IMR-90 (cell line): ENCODE measurements around the gene WLS.

Experiments
- BHLHE40 ChIP-seq: fragments of 150-350 bp; IDR thresholded peaks from 2 replicates; pipeline ENCODE4 v1.6.1; 2016; ENCODE audit warnings: mild to moderate bottlenecking, low read depth, low read length
- CHD1 ChIP-seq: IDR thresholded peaks from 2 replicates; pipeline ENCODE4 v1.6.1; 2012; ENCODE audit warnings: low read depth, low read length, improper control_type of control experiment
- FOS ChIP-seq: fragments of 150-350 bp; IDR thresholded peaks from 2 replicates; pipeline ENCODE4 v1.6.1; 2016; ENCODE audit warnings: low read depth, low read length
- MXI1 ChIP-seq: IDR thresholded peaks from 2 replicates; pipeline ENCODE4 v1.6.1; 2012; ENCODE audit warnings: low read depth, mild to moderate bottlenecking, low read length, moderate library complexity, borderline replicate concordance
- POLR2A ChIP-seq: IDR thresholded peaks from 2 replicates; pipeline ENCODE4 v1.6.1; 2012; ENCODE audit warnings: mild to moderate bottlenecking, low read depth, low read length
- RAD21 ChIP-seq: IDR thresholded peaks from 2 replicates; pipeline ENCODE4 v1.6.1; 2012; ENCODE audit warnings: low read length, improper control_type of control experiment
- RCOR1 ChIP-seq: IDR thresholded peaks from 2 replicates; pipeline ENCODE4 v1.6.1; 2012; ENCODE audit warnings: mild to moderate bottlenecking, low read length, improper control_type of control experiment; ENCODE audit not compliant: insufficient replicate concordance
- RFX5 ChIP-seq: IDR thresholded peaks from 2 replicates; pipeline ENCODE4 v1.8.0; 2012; ENCODE audit warnings: low read depth, mild to moderate bottlenecking, low read length, moderate library complexity
- TF ChIP-seq, protein P1 (sequence below): conservative IDR thresholded peaks from 2 replicates; pipeline ENCODE4 v1.5.1; 2012; ENCODE audit warnings: mild to moderate bottlenecking, low read depth, low read length, improper control_type of control experiment
- TF ChIP-seq, protein P2 (sequence below): fragments of 150-350 bp; IDR thresholded peaks from 2 replicates; pipeline ENCODE4 v1.6.1; 2016; ENCODE audit warnings: low read depth, mild to moderate bottlenecking, low read length, moderate library complexity, borderline replicate concordance
- TF ChIP-seq, protein P3 (sequence below): fragments of 150-350 bp; IDR thresholded peaks from 2 replicates; pipeline ENCODE4 v1.6.1; 2017; ENCODE audit warnings: mild to moderate bottlenecking, antibody characterized with exemption, low read length, low read depth

- TF ChIP-seq, protein P1, sequence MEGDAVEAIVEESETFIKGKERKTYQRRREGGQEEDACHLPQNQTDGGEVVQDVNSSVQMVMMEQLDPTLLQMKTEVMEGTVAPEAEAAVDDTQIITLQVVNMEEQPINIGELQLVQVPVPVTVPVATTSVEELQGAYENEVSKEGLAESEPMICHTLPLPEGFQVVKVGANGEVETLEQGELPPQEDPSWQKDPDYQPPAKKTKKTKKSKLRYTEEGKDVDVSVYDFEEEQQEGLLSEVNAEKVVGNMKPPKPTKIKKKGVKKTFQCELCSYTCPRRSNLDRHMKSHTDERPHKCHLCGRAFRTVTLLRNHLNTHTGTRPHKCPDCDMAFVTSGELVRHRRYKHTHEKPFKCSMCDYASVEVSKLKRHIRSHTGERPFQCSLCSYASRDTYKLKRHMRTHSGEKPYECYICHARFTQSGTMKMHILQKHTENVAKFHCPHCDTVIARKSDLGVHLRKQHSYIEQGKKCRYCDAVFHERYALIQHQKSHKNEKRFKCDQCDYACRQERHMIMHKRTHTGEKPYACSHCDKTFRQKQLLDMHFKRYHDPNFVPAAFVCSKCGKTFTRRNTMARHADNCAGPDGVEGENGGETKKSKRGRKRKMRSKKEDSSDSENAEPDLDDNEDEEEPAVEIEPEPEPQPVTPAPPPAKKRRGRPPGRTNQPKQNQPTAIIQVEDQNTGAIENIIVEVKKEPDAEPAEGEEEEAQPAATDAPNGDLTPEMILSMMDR: no peak
- TF ChIP-seq, protein P2, sequence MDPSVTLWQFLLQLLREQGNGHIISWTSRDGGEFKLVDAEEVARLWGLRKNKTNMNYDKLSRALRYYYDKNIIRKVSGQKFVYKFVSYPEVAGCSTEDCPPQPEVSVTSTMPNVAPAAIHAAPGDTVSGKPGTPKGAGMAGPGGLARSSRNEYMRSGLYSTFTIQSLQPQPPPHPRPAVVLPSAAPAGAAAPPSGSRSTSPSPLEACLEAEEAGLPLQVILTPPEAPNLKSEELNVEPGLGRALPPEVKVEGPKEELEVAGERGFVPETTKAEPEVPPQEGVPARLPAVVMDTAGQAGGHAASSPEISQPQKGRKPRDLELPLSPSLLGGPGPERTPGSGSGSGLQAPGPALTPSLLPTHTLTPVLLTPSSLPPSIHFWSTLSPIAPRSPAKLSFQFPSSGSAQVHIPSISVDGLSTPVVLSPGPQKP: no peak
- TF ChIP-seq RFX5: no peak
- no peak for TF ChIP-seq POLR2A
- no peak for TF ChIP-seq MXI1
- no peak for TF ChIP-seq FOS
- TF ChIP-seq RAD21: no peak
- TF ChIP-seq RCOR1: no peak
- TF ChIP-seq CHD1: no peak
- TF ChIP-seq, protein P3, sequence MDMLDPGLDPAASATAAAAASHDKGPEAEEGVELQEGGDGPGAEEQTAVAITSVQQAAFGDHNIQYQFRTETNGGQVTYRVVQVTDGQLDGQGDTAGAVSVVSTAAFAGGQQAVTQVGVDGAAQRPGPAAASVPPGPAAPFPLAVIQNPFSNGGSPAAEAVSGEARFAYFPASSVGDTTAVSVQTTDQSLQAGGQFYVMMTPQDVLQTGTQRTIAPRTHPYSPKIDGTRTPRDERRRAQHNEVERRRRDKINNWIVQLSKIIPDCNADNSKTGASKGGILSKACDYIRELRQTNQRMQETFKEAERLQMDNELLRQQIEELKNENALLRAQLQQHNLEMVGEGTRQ: no peak
- no peak for TF ChIP-seq BHLHE40
Observed at GRCh38 chr1:68117416-68117815, 114.9 kb downstream of the WLS start.
